Stomach (tissue), 4 donors: Measurements from ENCODE around the gene COL24A1.

Source experiments
- CTCF ChIP-seq, 7 experiments: fragments of 450-650 bp in 4 of 7; fragments of 200-600 bp in 3 of 7; sonication (generic) in 3 of 7; IDR thresholded peaks; one replicate each; pipeline ENCODE4 v1.5.1; 2016 to 2019; ENCODE audit warnings: antibody characterized with exemption in 7 of 7, control low read depth in 2 of 7, mild to moderate bottlenecking in 1 of 7
- EP300 ChIP-seq: sonication (generic); formaldehyde crosslinking; IDR thresholded peaks from one replicate; pipeline ENCODE4 v1.6.1; 2017; ENCODE audit warnings: antibody characterized with exemption
- POLR2A ChIP-seq, 4 donors: fragments of 450-650 bp; IDR thresholded peaks; one replicate each; pipeline ENCODE4 v1.6.1; 2016; ENCODE audit warnings: antibody characterized with exemption in 4 of 4, control low read depth in 2 of 4, mild to moderate bottlenecking in 1 of 4, moderate library complexity in 1 of 4
- POLR2AphosphoS5 ChIP-seq, 3 donors: sonication (generic); formaldehyde crosslinking; IDR thresholded peaks; one replicate each; pipeline ENCODE4 v1.6.1; 2016; ENCODE audit warnings: antibody characterized with exemption in 3 of 3

- no peak for TF ChIP-seq CTCF (IDR thresholded peaks at IDR 0.05)
- TF ChIP-seq POLR2A (IDR thresholded peaks at IDR 0.05): no peak
- no peak for TF ChIP-seq EP300
- no peak for TF ChIP-seq POLR2AphosphoS5 (IDR thresholded peaks at IDR 0.05)
Measured at GRCh38 chr1:86016076-86016759, 140.4 kb downstream of the COL24A1 start.
